B cell (primary cell): ENCODE results near the gene CCL24. TPM values are rescaled to one million over a fixed set of nuclear protein-coding genes. Genes with fewer than 3 reads are reported as not detected.

Experiments
- ATAC-seq: fragments of 200-7000 bp; cut with Tn5 transposase; one replicate; pipeline ENCODE4 v1.10.0; 2021; ENCODE audit warnings: low read depth, mild to moderate bottlenecking, moderate number of reproducible peaks, moderate library complexity
- CTCF ChIA-PET: fragments of 350-600 bp; sonication (Branson Sonifier 250); formaldehyde crosslinking; loops from one replicate; lab custom pipeline; 2021; ENCODE audit warnings: antibody characterized with exemption, inconsistent platforms; lab: Charles Lee
- POLR2A ChIA-PET: fragments of 350-600 bp; sonication (Branson Sonifier 250); formaldehyde crosslinking; loops from one replicate; lab custom pipeline; 2021; ENCODE audit warnings: antibody characterized with exemption; lab: Charles Lee
- DNase-seq: peaks from one replicate; pipeline ENCODE4 v3.0.0; 2013
- H2AFZ ChIP-seq: 2 replicates; pipeline ENCODE4 v1.6.1; 2012; ENCODE audit warnings: mild to moderate bottlenecking, low read depth, low read length; ENCODE audit not compliant: insufficient read depth, poor library complexity, severe bottlenecking
- H3K27ac ChIP-seq, 2 donors: 1 replicate in 1 of 2; 2 replicates in 1 of 2; pipeline ENCODE4 v1.5.1; 2012 to 2013; ENCODE audit warnings: low read length in 2 of 2, mild to moderate bottlenecking in 2 of 2, moderate library complexity in 1 of 2
- H3K27me3 ChIP-seq, 4 experiments: fragments of 200-600 bp in 1 of 4; sonication (generic) in 1 of 4; replicated peaks in 1 of 4; 1 replicate in 2 of 4; 2 replicates in 2 of 4; pipeline versions ENCODE4 v1.6.1 to v1.7.0; 2013 to 2016; ENCODE audit warnings: low read length in 3 of 4, mild to moderate bottlenecking in 2 of 4, mixed read lengths in 1 of 4, moderate library complexity in 1 of 4; ENCODE audit not compliant: insufficient read depth in 4 of 4, control insufficient read depth in 3 of 4; ENCODE audit errors: control extremely low read depth in 1 of 4
- H3K36me3 ChIP-seq, 2 experiments: replicated peaks in 1 of 2; 1 replicate in 1 of 2; 2 replicates in 1 of 2; pipeline versions ENCODE4 v1.6.1 to v1.7.1; 2013; ENCODE audit warnings: low read length in 1 of 2; ENCODE audit not compliant: insufficient read depth in 2 of 2, control insufficient read depth in 1 of 2; ENCODE audit errors: control extremely low read depth in 1 of 2, extremely low read depth in 1 of 2
- H3K4me1 ChIP-seq, 2 donors: fragments of 200-600 bp in 1 of 2; sonication (generic) in 1 of 2; 1 replicate in 1 of 2; 2 replicates in 1 of 2; pipeline versions ENCODE4 v1.5.1 to v1.6.1; 2013 to 2017; ENCODE audit warnings: low read length in 2 of 2; ENCODE audit not compliant: control insufficient read depth in 2 of 2, insufficient read depth in 2 of 2
- H3K4me2 ChIP-seq: replicated peaks from 2 replicates; pipeline ENCODE3; 2012; ENCODE audit warnings: mild to moderate bottlenecking, low read depth, low read length; ENCODE audit not compliant: poor library complexity, severe bottlenecking
- H3K4me3 ChIP-seq, 5 experiments: fragments of 200-600 bp in 1 of 5; sonication (generic) in 1 of 5; 1 replicate in 3 of 5; 2 replicates in 2 of 5; pipeline versions ENCODE4 v1.5.1 to v1.7.0; 2011 to 2016; ENCODE audit warnings: low read length in 4 of 5, mild to moderate bottlenecking in 4 of 5, low read depth in 2 of 5, control low read depth in 1 of 5, moderate library complexity in 1 of 5; ENCODE audit not compliant: insufficient read depth in 1 of 5; ENCODE audit errors: control extremely low read depth in 1 of 5, extremely low read depth in 1 of 5
- H3K79me2 ChIP-seq: fragments of 200-600 bp; sonication (generic); one replicate; pipeline ENCODE4 v1.6.0; 2016; ENCODE audit warnings: low read length; ENCODE audit not compliant: control insufficient read depth, insufficient read depth
- H3K9ac ChIP-seq: fragments of 200-600 bp; sonication (generic); 2 replicates; pipeline ENCODE4 v1.6.1; 2017; ENCODE audit warnings: mild to moderate bottlenecking, low read length, moderate library complexity
- H3K9me3 ChIP-seq, 3 donors: one replicate each; pipeline versions ENCODE4 v1.6.1 to v1.7.1; 2013; ENCODE audit warnings: low read length in 2 of 3; ENCODE audit not compliant: control insufficient read depth in 2 of 3, insufficient read depth in 1 of 3; ENCODE audit errors: control extremely low read depth in 1 of 3
- H4K20me1 ChIP-seq: 2 replicates; pipeline ENCODE4 v1.6.0; 2012; ENCODE audit warnings: mild to moderate bottlenecking, low read length; ENCODE audit not compliant: insufficient read depth, control insufficient read depth, poor library complexity, severe bottlenecking
- H3K27ac Mint-ChIP-seq: one replicate; pipeline ENCODE4 v1.8.0; 2021; ENCODE audit warnings: mixed read lengths
- H3K27me3 Mint-ChIP-seq: one replicate; pipeline ENCODE4 v1.8.0; 2021; ENCODE audit warnings: mixed read lengths
- H3K4me1 Mint-ChIP-seq: one replicate; pipeline ENCODE4 v1.8.0; 2021; ENCODE audit warnings: mixed read lengths
- H3K4me3 Mint-ChIP-seq: one replicate; pipeline ENCODE4 v1.8.0; 2021; ENCODE audit warnings: mixed read lengths
- H3K9me3 Mint-ChIP-seq: one replicate; pipeline ENCODE4 v1.8.0; 2022; ENCODE audit warnings: mixed read lengths; ENCODE audit not compliant: insufficient read depth
- EZH2 ChIP-seq: IDR thresholded peaks from 2 replicates; pipeline ENCODE4 v1.6.1; 2012; ENCODE audit warnings: borderline replicate concordance, low read depth, mild to moderate bottlenecking, moderate library complexity, low read length; ENCODE audit not compliant: insufficient read depth, poor library complexity, severe bottlenecking
- WGBS: methylation state at CpG from one replicate; pipeline ENCODE4 v1.1.5; 2013; ENCODE audit warnings: missing lambda C conversion rate; ENCODE audit not compliant: insufficient coverage; 5-methylcytosine and 5-hydroxymethylcytosine counted together
- intact Hi-C: fragments of 100-400 bp; cut with micrococcal nuclease; formaldehyde crosslinking; loops from one replicate; pipeline ENCODE4 v1.10.0; 2022
- polyA plus RNA-seq: library from polyadenylated mRNA; depleted of rRNA; stranded (reverse); fragments of >200 nt; gene quantifications from 2 replicates; pipeline ENCODE4 v1.2.3, GENCODE V29; 2012
- total RNA-seq, 2 donors: library from RNA; stranded (reverse); fragments of 120-200 nt in 1 of 2; gene quantifications; 1 replicate in 1 of 2; 2 replicates in 1 of 2; pipeline versions ENCODE4 v1.2.3 to v1.2.4, GENCODE V29; 2013 to 2022
- TF ChIP-seq, protein P1 (sequence below): fragments of 200-600 bp; IDR thresholded peaks from one replicate; pipeline ENCODE4 v1.8.0; 2022; ENCODE audit warnings: antibody characterized with exemption, mild to moderate bottlenecking

Gene CCL24
- total and polyA plus RNA-seq, 2 donors (not counting 1 experiment from before 2014, with no cell fraction given): not detected

DNA sequence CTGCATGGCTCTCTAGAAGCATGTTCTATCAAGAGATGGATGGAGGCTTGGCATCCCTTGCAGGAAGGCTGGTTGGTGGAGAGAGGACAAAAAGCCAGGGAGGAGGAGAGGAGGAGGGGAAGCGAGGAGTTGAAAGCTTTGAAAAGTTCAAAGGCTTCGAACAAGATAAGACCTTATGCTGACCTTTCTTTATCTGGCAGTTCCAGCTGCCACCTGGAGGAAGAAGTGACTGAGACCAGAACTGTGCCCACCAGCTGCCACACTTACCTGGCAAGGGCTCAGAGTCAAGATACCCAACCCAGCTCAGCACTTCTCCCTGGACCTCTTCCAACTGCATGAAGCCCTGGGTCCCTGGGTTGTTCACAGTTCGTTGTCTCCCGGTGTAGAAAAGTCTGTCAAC lies 14.8 kb downstream of the CCL24 start:
- Histone ChIP-seq H3K4me1 (no peaks in the 10 kb centered on the region), H3K27me3 (peaks cover 0 to 8% (median 0%) of the 10 kb centered on the region in 4 experiments), H3K9ac (no peak overlapping the region), H3K4me3 (no peak overlapping the region), H3K9me3 (no peaks in the 10 kb centered on the region), H3K79me2 (no peaks in the 10 kb centered on the region), H4K20me1 (no peaks in the 10 kb centered on the region), H3K36me3 (no peaks in the 10 kb centered on the region), H3K27ac (no peak overlapping the region), H2AFZ (no peak overlapping the region), H3K4me2 (no peak overlapping the region)
- TF ChIP-seq EZH2: no peak
- TF ChIP-seq, protein P1, sequence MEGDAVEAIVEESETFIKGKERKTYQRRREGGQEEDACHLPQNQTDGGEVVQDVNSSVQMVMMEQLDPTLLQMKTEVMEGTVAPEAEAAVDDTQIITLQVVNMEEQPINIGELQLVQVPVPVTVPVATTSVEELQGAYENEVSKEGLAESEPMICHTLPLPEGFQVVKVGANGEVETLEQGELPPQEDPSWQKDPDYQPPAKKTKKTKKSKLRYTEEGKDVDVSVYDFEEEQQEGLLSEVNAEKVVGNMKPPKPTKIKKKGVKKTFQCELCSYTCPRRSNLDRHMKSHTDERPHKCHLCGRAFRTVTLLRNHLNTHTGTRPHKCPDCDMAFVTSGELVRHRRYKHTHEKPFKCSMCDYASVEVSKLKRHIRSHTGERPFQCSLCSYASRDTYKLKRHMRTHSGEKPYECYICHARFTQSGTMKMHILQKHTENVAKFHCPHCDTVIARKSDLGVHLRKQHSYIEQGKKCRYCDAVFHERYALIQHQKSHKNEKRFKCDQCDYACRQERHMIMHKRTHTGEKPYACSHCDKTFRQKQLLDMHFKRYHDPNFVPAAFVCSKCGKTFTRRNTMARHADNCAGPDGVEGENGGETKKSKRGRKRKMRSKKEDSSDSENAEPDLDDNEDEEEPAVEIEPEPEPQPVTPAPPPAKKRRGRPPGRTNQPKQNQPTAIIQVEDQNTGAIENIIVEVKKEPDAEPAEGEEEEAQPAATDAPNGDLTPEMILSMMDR: no peak
- peaks cover 21% of the 10 kb centered on the region for H3K27me3 Mint-ChIP-seq
- DNase-seq (no peak), ATAC-seq (no peak)
- H3K27ac Mint-ChIP-seq: no peak overlapping the region
- intact Hi-C loops: no loop called here
- H3K9me3 Mint-ChIP-seq: no peaks in the 10 kb centered on the region
- H3K4me3 Mint-ChIP-seq: no peak overlapping the region
- WGBS: 88% methylated on average over 2 of the region's 4 CpGs
- ChIA-PET CTCF (interaction anchor here (1.4 kb wide), 1 partner anchor 37 kb away, joined by 3 read pairs; no protein-coding TSS in a partner anchor), POLR2A (no interaction called here)
- H3K4me1 Mint-ChIP-seq: no peaks in the 10 kb centered on the region

DNA sequence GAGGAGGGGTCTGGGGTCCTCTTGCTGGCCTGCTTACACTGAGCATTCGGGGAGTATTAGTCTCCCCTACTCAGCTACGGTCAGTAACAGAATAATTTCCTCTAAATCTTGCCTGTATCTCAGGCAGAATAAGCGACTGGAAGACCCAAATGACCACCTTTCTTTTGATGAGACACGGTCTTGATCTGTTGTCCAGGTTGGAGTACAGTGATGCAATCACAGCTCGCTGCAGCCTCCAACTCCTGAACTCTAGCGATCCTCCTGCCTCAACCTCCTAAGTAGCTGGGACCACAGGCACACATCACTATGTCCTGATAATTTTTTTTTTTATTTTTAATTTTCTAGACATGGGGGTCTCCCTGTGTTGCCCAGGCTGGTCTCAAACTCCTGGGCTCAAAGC lies 17.2 kb downstream of the CCL24 start:
- H3K4me3 ChIP-seq: no peak overlapping the region
- H2AFZ ChIP-seq: no peak overlapping the region
- no peaks in the 10 kb centered on the region for H3K9me3 ChIP-seq
- Mint-ChIP-seq H3K4me1 (no peaks in the 10 kb centered on the region), H3K27me3 (peaks cover 18% of the 10 kb centered on the region), H3K27ac (no peak overlapping the region), H3K4me3 (no peak overlapping the region), H3K9me3 (no peaks in the 10 kb centered on the region)
- peaks cover 0 to 8% (median 0%) of the 10 kb centered on the region in 4 experiments for H3K27me3 ChIP-seq
- WGBS: 95% methylated on average over 5 of the region's 6 CpGs
- intact Hi-C loops: no loop called here
- H4K20me1 ChIP-seq: no peaks in the 10 kb centered on the region
- DNase-seq: no peak
- POLR2A ChIA-PET: no interaction called here
- H3K27ac ChIP-seq: no peak overlapping the region
- CTCF ChIA-PET: no interaction called here
- no peaks in the 10 kb centered on the region for H3K36me3 ChIP-seq
- H3K4me2 ChIP-seq: no peak overlapping the region
- ATAC-seq: no peak
- TF ChIP-seq EZH2: no peak
- TF ChIP-seq, protein P1: no peak
- H3K4me1 ChIP-seq: no peaks in the 10 kb centered on the region
- H3K79me2 ChIP-seq: no peaks in the 10 kb centered on the region
- H3K9ac ChIP-seq: no peak overlapping the region
